Suprapubic skin (tissue), 4 donors: ENCODE data around the gene SLC7A9. TPM values are rescaled to one million over a fixed set of nuclear protein-coding genes. Genes with fewer than 3 reads are reported as not detected.
"Not testable (repeated sequence)": the region's sequence is repeated elsewhere in the genome, so short reads cannot be mapped to it uniquely, and the experiment has no call there.

Experiments
- DNase-seq, 2 donors: peaks; one replicate each; pipeline ENCODE4 v3.0.0-alpha.2; 2019; ENCODE audit warnings: low spot score in 2 of 2
- H3K27ac ChIP-seq: fragments of 200-600 bp; sonication (generic); one replicate; pipeline ENCODE4 v1.5.1; 2019
- H3K27me3 ChIP-seq: fragments of 200-600 bp; sonication (generic); one replicate; pipeline ENCODE4 v1.5.1; 2019
- H3K36me3 ChIP-seq: fragments of 200-600 bp; sonication (generic); one replicate; pipeline ENCODE4 v1.5.1; 2019
- H3K4me1 ChIP-seq: fragments of 200-600 bp; sonication (generic); one replicate; pipeline ENCODE4 v1.5.1; 2019
- H3K4me3 ChIP-seq: fragments of 200-600 bp; sonication (generic); one replicate; pipeline ENCODE4 v1.5.1; 2019; ENCODE audit warnings: mild to moderate bottlenecking
- H3K9me3 ChIP-seq: fragments of 200-600 bp; sonication (generic); one replicate; pipeline ENCODE4 v1.5.1; 2019
- EP300 ChIP-seq: sonication (generic); formaldehyde crosslinking; IDR thresholded peaks from one replicate; pipeline ENCODE4 v1.6.1; 2017; ENCODE audit warnings: antibody characterized with exemption
- POLR2A ChIP-seq, 2 donors: fragments of 450-650 bp; IDR thresholded peaks; one replicate each; pipeline ENCODE4 v1.6.1; 2017; ENCODE audit warnings: antibody characterized with exemption in 2 of 2, mild to moderate bottlenecking in 2 of 2, moderate library complexity in 2 of 2
- POLR2AphosphoS5 ChIP-seq, 3 donors: sonication (generic); formaldehyde crosslinking; IDR thresholded peaks; one replicate each; pipeline ENCODE4 v1.6.1; 2017; ENCODE audit warnings: antibody characterized with exemption in 3 of 3
- WGBS: methylation state at CpG from one replicate; pipeline ENCODE4 v1.1.5; 2018; 5-methylcytosine and 5-hydroxymethylcytosine counted together
- total RNA-seq, 4 donors: library from RNA; depleted of rRNA; stranded (reverse); fragments of >200 nt; gene quantifications; one replicate each; pipeline ENCODE4 v1.1.0, GENCODE V29; 2016
- TF ChIP-seq, protein P1 (sequence below), 2 donors: fragments of 200-600 bp in 1 of 2; fragments of 450-650 bp in 1 of 2; sonication (generic) in 1 of 2; IDR thresholded peaks; one replicate each; pipeline ENCODE4 v1.5.1; 2016 to 2019; ENCODE audit warnings: antibody characterized with exemption in 2 of 2, mild to moderate bottlenecking in 1 of 2, moderate library complexity in 1 of 2

The SLC7A9 gene
- total RNA-seq, 4 donors from 2014 or later: 0.40 to 1.7 (median 1.1) TPM; not detected in 1

DNA sequence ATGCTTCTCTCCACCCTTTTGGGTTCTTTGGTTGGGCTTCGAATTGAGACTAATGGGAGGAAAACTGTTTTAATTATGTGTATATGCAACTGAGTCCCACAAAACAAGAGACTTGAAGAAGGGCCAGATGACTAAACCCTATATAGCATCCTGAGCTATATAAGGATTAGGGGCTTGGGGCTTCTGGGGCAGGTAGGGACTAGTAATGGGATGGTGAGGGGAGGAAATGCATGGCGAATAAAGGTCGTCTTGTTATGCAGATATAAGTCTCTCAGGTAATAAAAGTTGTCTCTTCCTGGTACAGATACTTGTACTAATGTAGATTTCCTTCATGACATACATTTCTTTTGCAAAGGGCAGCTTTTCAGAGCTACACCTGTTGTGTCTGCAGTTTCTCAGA lies 2.8 kb upstream of the SLC7A9 start:
- Histone ChIP-seq H3K27me3 (no peaks in the 10 kb centered on the region), H3K27ac (no peak overlapping the region), H3K4me1 (no peaks in the 10 kb centered on the region), H3K9me3 (no peaks in the 10 kb centered on the region), H3K36me3 (peaks cover 1% of the 10 kb centered on the region), H3K4me3 (no peak overlapping the region)
- no peak for DNase-seq
- TF ChIP-seq EP300 (no peak), POLR2A (IDR thresholded peaks at IDR 0.05) (no peak), POLR2AphosphoS5 (IDR thresholded peaks at IDR 0.05) (no peak)
- TF ChIP-seq, protein P1, sequence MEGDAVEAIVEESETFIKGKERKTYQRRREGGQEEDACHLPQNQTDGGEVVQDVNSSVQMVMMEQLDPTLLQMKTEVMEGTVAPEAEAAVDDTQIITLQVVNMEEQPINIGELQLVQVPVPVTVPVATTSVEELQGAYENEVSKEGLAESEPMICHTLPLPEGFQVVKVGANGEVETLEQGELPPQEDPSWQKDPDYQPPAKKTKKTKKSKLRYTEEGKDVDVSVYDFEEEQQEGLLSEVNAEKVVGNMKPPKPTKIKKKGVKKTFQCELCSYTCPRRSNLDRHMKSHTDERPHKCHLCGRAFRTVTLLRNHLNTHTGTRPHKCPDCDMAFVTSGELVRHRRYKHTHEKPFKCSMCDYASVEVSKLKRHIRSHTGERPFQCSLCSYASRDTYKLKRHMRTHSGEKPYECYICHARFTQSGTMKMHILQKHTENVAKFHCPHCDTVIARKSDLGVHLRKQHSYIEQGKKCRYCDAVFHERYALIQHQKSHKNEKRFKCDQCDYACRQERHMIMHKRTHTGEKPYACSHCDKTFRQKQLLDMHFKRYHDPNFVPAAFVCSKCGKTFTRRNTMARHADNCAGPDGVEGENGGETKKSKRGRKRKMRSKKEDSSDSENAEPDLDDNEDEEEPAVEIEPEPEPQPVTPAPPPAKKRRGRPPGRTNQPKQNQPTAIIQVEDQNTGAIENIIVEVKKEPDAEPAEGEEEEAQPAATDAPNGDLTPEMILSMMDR (IDR thresholded peaks at IDR 0.05): no peak
- 84% methylated on average over 3 of the region's 3 CpGs for whole genome bisulfite sequencing

DNA sequence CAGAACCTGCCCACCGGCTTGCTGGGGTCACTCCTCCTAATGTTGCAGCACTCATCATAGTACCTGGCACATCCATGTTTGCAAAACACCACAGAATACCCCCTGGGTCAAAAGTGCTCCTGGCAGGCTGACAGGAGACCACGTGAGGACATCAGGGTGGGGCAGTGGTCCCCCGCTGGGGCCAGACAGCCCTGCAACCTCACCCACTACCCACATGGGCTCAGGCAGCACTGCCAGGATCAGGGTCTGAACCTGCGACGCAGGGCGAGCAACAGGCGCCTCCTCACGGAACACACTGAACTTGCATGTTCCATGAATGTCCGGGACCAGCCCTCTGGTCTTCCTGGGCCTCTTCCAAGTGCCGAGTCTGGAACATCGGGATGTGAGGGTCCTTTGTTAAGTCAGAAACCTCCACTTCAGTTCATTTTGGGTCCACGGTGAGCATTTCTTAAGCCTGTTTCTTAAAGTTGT lies 1.4 kb upstream of the SLC7A9 start:
- Histone ChIP-seq H3K27ac (no peak overlapping the region), H3K36me3 (no peaks in the 10 kb centered on the region), H3K27me3 (no peaks in the 10 kb centered on the region), H3K4me3 (no peak overlapping the region), H3K9me3 (no peaks in the 10 kb centered on the region), H3K4me1 (no peaks in the 10 kb centered on the region)
- no peak for DNase-seq
- TF ChIP-seq, protein P1 (IDR thresholded peaks at IDR 0.05): no peak
- no peak for TF ChIP-seq EP300
- TF ChIP-seq POLR2AphosphoS5 (IDR thresholded peaks at IDR 0.05): no peak
- TF ChIP-seq POLR2A (IDR thresholded peaks at IDR 0.05): no peak
- 82% methylated on average over 9 of the region's 12 CpGs for WGBS

DNA sequence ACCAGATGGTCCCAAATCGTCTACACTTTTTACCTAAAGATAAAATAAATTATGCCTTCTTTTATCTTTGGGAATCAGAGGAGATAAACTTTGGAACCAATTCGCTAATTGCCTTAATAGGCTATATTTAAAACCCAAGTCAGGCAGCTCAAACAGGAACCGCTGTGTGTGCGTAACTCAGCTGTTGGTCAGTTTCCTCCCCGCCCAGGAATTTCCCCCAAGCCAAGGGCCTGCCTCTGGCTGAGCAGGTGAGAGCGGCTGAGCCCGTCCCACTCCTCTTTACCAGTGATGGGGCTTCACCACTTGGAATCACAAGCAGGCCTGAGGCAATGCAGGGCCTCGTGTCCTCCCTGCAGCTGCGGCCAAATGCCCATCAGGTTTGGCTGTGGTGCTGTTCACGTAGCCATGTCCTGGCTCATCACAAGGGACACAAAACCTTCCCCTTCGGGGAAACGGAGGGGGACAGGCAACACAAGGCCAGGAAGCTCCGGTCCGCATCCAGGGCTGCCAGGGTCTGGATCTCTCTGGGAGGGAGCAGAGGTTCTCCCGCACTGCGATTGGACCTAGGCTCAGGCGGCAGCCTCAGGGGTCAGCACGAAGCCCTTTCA lies 503 bp upstream of the SLC7A9 start:
- no peaks in the 10 kb centered on the region for H3K36me3 ChIP-seq
- no peaks in the 10 kb centered on the region for H3K27me3 ChIP-seq
- H3K9me3 ChIP-seq: no peaks in the 10 kb centered on the region
- H3K4me1 ChIP-seq: no peaks in the 10 kb centered on the region
- 69% methylated on average over 16 of the region's 18 CpGs for WGBS
- no peak for DNase-seq
- H3K27ac ChIP-seq: no peak overlapping the region
- no peak overlapping the region for H3K4me3 ChIP-seq
- no peak for TF ChIP-seq POLR2A (IDR thresholded peaks at IDR 0.05)
- TF ChIP-seq, protein P1 (IDR thresholded peaks at IDR 0.05): no peak
- TF ChIP-seq POLR2AphosphoS5 (IDR thresholded peaks at IDR 0.05): no peak
- TF ChIP-seq EP300: no peak

DNA sequence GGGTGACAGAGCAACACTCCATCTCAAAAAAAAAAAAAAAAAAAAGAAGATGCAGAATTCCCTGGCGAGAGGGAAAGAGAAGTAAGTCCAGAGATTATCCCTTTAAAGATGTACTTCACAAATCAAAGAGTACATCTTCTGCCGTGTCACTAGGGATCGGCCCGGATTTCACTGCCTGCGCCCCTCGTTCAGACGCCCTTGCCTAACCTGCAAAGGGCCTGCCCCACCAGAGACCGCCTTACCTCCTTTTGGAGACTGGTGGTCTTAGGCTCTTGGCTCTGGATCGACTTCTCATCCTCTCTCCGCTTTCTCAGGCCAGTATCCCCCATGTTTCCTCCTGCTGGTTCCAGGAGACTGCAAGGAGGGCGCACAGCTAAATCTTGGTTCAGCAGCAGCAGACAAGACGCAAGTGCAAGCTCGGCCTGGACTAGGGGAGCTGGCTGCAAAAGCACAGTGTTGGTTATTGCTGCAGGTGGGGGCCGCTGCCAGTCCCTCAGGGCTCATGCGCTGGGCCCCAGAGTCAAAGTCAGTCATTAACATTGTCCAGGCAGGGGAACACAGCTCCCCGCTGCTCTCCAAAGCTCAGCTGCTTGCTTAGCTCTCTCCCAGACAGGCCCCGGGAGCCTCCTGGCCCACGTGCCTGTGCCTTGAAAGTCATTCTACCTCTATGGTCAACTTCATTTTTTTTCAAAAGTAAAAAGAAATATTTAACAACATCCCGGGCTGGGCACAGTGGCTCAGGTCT lies 1.2 kb downstream of the SLC7A9 start:
- DNase-seq: peak in 1 of 2 donors; percentile 72
- TF ChIP-seq, protein P1 (IDR thresholded peaks at IDR 0.05): no peak
- TF ChIP-seq POLR2A (IDR thresholded peaks at IDR 0.05): no peak
- no peak for TF ChIP-seq EP300
- TF ChIP-seq POLR2AphosphoS5 (IDR thresholded peaks at IDR 0.05): no peak
- no peaks in the 10 kb centered on the region for H3K36me3 ChIP-seq
- no peak overlapping the region for H3K27ac ChIP-seq
- H3K4me3 ChIP-seq: no peak overlapping the region
- no peaks in the 10 kb centered on the region for H3K27me3 ChIP-seq
- WGBS: 88% methylated on average over 19 of the region's 19 CpGs
- no peaks in the 10 kb centered on the region for H3K9me3 ChIP-seq
- H3K4me1 ChIP-seq: no peaks in the 10 kb centered on the region

DNA sequence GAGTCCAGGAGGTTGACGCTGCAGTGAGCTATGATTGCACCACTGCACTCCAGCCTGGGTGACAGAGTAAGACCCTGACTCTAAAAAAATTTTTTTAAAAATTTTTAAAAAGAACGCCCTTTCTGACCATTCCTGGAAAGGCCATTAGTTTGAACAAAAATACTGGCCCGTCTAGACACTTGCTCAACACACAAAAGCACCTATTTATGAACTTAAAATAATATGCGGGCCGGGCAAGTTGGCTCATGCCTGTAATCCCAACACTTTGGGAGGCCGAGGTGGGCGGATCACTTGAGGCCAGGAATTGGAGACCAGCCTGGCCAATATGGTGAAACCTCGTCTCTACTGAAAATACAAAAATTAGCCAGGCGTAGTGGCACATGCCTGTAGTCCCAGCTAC lies 2.1 kb downstream of the SLC7A9 start:
- not testable (repeated sequence) for H3K27ac ChIP-seq, H3K27me3 ChIP-seq, H3K9me3 ChIP-seq, H3K36me3 ChIP-seq, H3K4me1 ChIP-seq, H3K4me3 ChIP-seq
- 78% methylated on average over 9 of the region's 9 CpGs for WGBS
- peak in 1 of 2 donors; percentile 41 for DNase-seq
